SK-N-SH (cell line): ENCODE data around the gene CSRNP2.

Source experiments
- JUND ChIP-seq: IDR thresholded peaks from 2 replicates; pipeline ENCODE4 v1.4.0; 2012
- MEF2A ChIP-seq: IDR thresholded peaks from 2 replicates; pipeline ENCODE4 v1.4.0; 2012; ENCODE audit warnings: low read depth, borderline replicate concordance
- MXI1 ChIP-seq: IDR thresholded peaks from 2 replicates; pipeline ENCODE4 v1.6.1; 2012; ENCODE audit warnings: mild to moderate bottlenecking, low read depth, low read length, improper control_type of control experiment
- NRF1 ChIP-seq: IDR thresholded peaks from 2 replicates; pipeline ENCODE4 v1.6.1; 2012; ENCODE audit warnings: low read depth, mild to moderate bottlenecking, low read length
- TEAD4 ChIP-seq: IDR thresholded peaks from 2 replicates; pipeline ENCODE4 v1.4.0; 2012; ENCODE audit warnings: mild to moderate bottlenecking, borderline replicate concordance; ENCODE audit not compliant: insufficient read depth
- TF ChIP-seq, protein P1 (sequence below): fragments of 200-600 bp; sonication (generic); IDR thresholded peaks from 2 replicates; pipeline ENCODE4 v1.6.1; 2017; ENCODE audit warnings: antibody characterized with exemption, mild to moderate bottlenecking, moderate library complexity

DNA sequence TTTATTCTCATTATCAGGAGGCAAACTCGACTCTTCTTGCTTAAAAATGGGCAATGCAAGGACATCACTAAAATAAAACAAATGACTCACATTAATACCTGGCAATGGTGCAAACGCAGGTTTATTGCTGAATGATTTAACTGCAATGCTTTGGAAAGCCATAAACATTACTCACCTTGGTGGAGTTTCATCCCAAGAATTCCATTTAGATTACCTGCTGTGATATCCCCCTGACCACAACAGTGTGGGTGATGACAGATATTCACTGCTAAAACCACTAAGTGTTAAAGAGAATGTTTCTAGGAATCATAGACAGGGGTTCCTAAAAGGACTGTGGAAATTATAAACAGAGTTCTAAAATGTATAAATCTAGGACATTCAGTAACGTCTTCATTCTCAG, 35.3 kb upstream of the CSRNP2 start:
- TF ChIP-seq, protein P1, sequence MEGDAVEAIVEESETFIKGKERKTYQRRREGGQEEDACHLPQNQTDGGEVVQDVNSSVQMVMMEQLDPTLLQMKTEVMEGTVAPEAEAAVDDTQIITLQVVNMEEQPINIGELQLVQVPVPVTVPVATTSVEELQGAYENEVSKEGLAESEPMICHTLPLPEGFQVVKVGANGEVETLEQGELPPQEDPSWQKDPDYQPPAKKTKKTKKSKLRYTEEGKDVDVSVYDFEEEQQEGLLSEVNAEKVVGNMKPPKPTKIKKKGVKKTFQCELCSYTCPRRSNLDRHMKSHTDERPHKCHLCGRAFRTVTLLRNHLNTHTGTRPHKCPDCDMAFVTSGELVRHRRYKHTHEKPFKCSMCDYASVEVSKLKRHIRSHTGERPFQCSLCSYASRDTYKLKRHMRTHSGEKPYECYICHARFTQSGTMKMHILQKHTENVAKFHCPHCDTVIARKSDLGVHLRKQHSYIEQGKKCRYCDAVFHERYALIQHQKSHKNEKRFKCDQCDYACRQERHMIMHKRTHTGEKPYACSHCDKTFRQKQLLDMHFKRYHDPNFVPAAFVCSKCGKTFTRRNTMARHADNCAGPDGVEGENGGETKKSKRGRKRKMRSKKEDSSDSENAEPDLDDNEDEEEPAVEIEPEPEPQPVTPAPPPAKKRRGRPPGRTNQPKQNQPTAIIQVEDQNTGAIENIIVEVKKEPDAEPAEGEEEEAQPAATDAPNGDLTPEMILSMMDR, result no peak
- TF ChIP-seq MEF2A (no peak), JUND (0 out of 2 replicates have a peak, but pooled peaks have one; percentile 19), TEAD4 (peak; percentile 40; the same call in 1 of the 2 replicates), NRF1 (no peak), MXI1 (no peak)
